Testis (tissue), 3 donors: ENCODE results near the gene PDE6B. TPM values are rescaled to one million over a fixed set of nuclear protein-coding genes. Genes with fewer than 3 reads are reported as not detected.

Source experiments
- DNase-seq: peaks from one replicate; pipeline ENCODE4 v3.0.0-alpha.2; 2019
- H3K27ac ChIP-seq, 2 donors: fragments of 200-600 bp; sonication (generic); one replicate each; pipeline ENCODE4 v1.5.1; 2019
- H3K27me3 ChIP-seq: fragments of 200-600 bp; sonication (generic); one replicate; pipeline ENCODE4 v1.5.1; 2019
- H3K36me3 ChIP-seq: fragments of 200-600 bp; sonication (generic); one replicate; pipeline ENCODE4 v1.5.1; 2017; ENCODE audit warnings: low read depth; ENCODE audit errors: missing control alignments
- H3K4me1 ChIP-seq: fragments of 200-600 bp; sonication (generic); one replicate; pipeline ENCODE4 v1.5.1; 2019
- H3K4me3 ChIP-seq, 2 donors: fragments of 200-600 bp; sonication (generic); one replicate each; pipeline ENCODE4 v1.5.1; 2017 to 2019
- H3K9me3 ChIP-seq: fragments of 200-600 bp; sonication (generic); one replicate; pipeline ENCODE4 v1.5.1; 2017
- CTCF ChIP-seq, 3 experiments: fragments of 450-650 bp in 2 of 3; fragments of 200-600 bp in 1 of 3; sonication (generic) in 1 of 3; IDR thresholded peaks; one replicate each; pipeline ENCODE4 v1.5.1; 2016 to 2019; ENCODE audit warnings: antibody characterized with exemption in 3 of 3, mild to moderate bottlenecking in 2 of 3, moderate library complexity in 1 of 3
- POLR2A ChIP-seq: fragments of 450-650 bp; IDR thresholded peaks from one replicate; pipeline ENCODE4 v1.6.1; 2017; ENCODE audit warnings: antibody characterized with exemption, mild to moderate bottlenecking, moderate library complexity
- WGBS, 2 donors: methylation state at CpG; one replicate each; pipeline ENCODE4 v1.1.5; 2018; 5-methylcytosine and 5-hydroxymethylcytosine counted together
- intact Hi-C: fragments of 100-400 bp; cut with DNase I; formaldehyde crosslinking; loops from one replicate; pipeline ENCODE4 v1.15.1; 2023; ENCODE audit warnings: low total_unique reads
- polyA plus RNA-seq: library from polyadenylated mRNA; stranded (reverse); fragments of 350-450 nt; fragmentation: Illumina TruSeq; extraction: RNeasy Lipid Tissue Mini Kit (QIAGEN cat#74804); gene quantifications from one replicate; pipeline ENCODE4 v1.2.3, GENCODE V29; 2014; ENCODE audit warnings: low read depth, low replicate concordance; ENCODE audit not compliant: insufficient read depth
- total RNA-seq, 2 donors: library from RNA; depleted of rRNA; stranded (reverse); fragments of >200 nt; gene quantifications; one replicate each; pipeline ENCODE4 v1.2.3, GENCODE V29; 2016

Gene PDE6B
- total and polyA plus RNA-seq, 3 donors from 2014 or later = 5.9 to 11.4 (median 5.9) TPM

DNA sequence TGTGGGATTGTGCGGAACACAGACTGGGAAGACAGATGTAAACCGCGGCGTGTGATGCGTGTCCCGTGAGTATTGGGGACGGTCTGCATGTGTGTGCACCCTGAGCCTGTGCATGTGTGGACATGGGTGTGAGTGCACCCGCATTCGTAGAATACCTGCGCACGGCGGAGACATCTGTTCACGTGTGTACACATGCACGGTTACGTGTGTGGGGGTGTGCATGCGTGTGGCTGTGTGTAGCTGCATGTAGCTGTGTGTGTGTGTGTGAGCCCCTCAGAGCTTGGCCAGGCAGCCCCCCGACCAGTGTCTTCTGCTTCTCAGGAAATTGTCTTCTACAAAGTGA is 29.1 kb downstream of the PDE6B start:
- intact Hi-C loops = no loop called here
- TF ChIP-seq CTCF (IDR thresholded peaks at IDR 0.05) = no peak
- TF ChIP-seq POLR2A = no peak
- Histone ChIP-seq H3K36me3 (no peaks in the 10 kb centered on the region), H3K9me3 (no peaks in the 10 kb centered on the region), H3K4me1 (no peaks in the 10 kb centered on the region), H3K4me3 (no peak overlapping the region), H3K27ac (no peak overlapping the region), H3K27me3 (no peaks in the 10 kb centered on the region)
- WGBS, 2 donors = 90 to 93% methylated on average over 8 to 17 of the region's 17 CpGs
- no peak for DNase-seq

DNA sequence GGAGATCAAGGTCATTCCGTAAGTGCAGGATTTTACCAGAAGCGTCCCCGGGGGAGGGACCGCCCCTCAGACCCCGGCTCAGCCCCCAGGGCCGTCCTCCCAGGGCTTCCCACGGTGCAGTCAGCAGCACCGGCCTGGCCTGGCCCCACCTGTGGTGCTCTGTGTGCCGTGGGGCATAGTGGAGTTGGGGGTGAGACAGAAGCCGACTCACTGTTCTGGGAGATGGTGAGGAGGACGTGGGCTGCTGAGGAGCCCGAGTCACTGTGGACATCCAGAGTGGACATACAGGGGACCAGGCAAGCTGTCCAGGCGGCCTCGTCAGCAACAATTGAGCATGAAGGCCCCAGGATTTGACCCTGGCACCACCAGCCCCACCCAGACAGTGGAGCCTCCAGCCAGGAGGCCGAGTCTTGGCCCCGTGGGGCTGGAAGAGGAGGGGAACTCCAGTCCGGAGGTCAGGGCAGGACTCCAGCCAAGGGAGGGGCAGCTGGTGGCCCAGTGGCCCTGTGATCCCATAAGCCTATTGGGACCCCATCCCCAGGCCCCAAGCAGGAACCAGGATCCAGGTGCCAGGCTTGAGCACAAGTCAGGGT is 29.6 kb downstream of the PDE6B start:
- Histone ChIP-seq H3K4me3 (no peak overlapping the region), H3K27me3 (no peaks in the 10 kb centered on the region), H3K27ac (no peak overlapping the region), H3K9me3 (no peaks in the 10 kb centered on the region), H3K36me3 (no peaks in the 10 kb centered on the region), H3K4me1 (no peaks in the 10 kb centered on the region)
- intact Hi-C loops = no loop called here
- WGBS, 2 donors = 27 to 42% methylated on average over 11 to 17 of the region's 17 CpGs
- TF ChIP-seq POLR2A (no peak), CTCF (IDR thresholded peaks at IDR 0.05) (no peak)
- no peak for DNase-seq

- no peaks in the 10 kb centered on the region for H3K9me3 ChIP-seq
- DNase-seq = no peak
- no peaks in the 10 kb centered on the region for H3K27me3 ChIP-seq
- no peak overlapping the region for H3K27ac ChIP-seq
- WGBS, 2 donors = 69 to 77% methylated on average over 17 to 26 of the region's 26 CpGs
- intact Hi-C loops = no loop called here
- H3K4me1 ChIP-seq = no peaks in the 10 kb centered on the region
- TF ChIP-seq POLR2A (no peak), CTCF (IDR thresholded peaks at IDR 0.05) (no peak)
- no peak overlapping the region for H3K4me3 ChIP-seq
- no peaks in the 10 kb centered on the region for H3K36me3 ChIP-seq
Observed at GRCh38 chr4:655464-656151, 30.2 kb downstream of the PDE6B start.

DNA sequence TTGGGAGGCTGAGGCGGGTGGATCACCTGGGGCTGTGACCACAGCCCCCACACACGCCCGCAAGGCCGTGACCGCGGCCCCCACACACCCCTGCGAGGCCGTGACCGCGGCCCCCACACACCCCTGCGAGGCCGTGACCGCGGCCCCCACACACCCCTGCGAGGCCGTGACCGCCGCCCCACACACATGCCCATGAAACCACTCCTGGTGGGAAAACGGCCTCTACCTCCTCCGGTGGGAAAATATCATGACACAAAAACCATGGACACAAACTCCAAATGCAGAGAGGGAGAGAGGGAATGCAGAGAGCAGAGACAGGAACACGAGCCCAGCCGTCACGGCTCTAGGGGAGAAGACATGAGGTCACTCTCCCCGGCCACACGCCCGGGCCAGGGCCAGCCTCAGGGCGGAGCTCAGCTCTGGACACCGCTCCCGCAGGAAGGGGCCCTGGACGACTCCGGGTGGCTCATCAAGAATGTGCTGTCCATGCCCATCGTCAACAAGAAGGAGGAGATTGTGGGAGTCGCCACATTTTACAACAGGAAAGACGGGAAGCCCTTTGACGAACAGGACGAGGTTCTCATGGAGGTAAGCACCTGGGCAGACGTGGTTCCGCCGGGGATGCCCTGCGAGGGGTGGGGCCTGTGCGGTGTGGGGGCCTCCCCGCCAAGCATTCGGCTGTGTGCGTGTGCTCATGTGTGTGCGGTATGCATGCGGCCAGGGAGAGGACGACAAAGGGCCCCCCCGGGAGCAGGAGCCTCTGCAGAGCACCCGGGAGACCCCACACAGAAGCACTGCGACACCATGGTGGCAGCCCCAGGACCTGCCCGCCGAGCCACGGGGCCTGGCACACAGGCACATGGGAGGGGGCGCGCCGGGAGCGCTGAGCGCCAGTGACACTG is 31.3 kb downstream of the PDE6B start:
- H3K4me1 ChIP-seq = no peaks in the 10 kb centered on the region
- no peak for DNase-seq
- WGBS, 2 donors = 57 to 61% methylated on average over 35 to 55 of the region's 58 CpGs
- no peak for TF ChIP-seq POLR2A
- no peak for TF ChIP-seq CTCF (IDR thresholded peaks at IDR 0.05)
- intact Hi-C loops = no loop called here
- H3K27ac ChIP-seq = no peak overlapping the region
- H3K4me3 ChIP-seq = no peak overlapping the region
- no peaks in the 10 kb centered on the region for H3K36me3 ChIP-seq
- H3K27me3 ChIP-seq = no peaks in the 10 kb centered on the region
- no peaks in the 10 kb centered on the region for H3K9me3 ChIP-seq
